ENCODE results near the gene OXER1. TPM values are rescaled to one million over a fixed set of nuclear protein-coding genes. Genes with fewer than 3 reads are reported as not detected.

OXER1 gene
- total and polyA plus RNA-seq, 3 experiments from 2014 or later, result 0.11 to 0.15 TPM; not detected in 1

DNA sequence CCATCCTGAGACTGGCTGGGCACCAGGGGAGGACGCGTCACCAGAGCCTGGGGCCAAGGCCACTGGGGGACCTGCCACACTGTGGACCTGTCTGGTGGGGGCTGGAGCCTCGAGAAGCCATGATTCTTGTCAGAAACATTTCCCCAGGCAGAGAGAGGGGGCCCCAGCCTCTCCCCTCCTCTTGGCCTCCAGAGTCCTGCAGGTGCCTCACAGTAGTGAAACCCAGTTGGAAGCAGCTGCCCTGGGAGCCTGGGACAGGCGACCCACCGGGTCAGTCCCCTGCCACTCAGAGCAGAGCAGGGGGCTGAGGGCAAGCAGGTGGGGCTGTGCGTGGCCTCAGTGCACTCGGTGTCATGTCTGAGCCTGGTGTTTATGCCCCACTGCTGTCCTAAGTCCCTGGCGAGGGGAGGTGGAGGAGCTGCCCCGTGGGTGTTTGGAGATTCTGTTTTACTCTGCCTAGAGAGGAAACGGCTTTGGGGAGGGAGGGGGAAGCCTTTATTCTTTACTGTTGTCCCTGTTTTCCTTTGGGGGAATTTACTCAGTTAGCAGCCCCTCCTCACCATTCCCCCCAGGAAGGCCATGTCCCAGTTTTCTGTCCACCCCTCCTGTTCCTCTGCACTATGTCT, 7.7 kb downstream of the OXER1 start:
- Mint-ChIP-seq H3K27me3 (peaks cover 0 to 3% of the 10 kb centered on the region in 2 donors), H3K9me3 (no peaks in the 10 kb centered on the region), H3K36me3 (peaks cover 0 to 36% (median 27%) of the 10 kb centered on the region in 3 donors), H3K4me1 (no peaks in the 10 kb centered on the region), H3K4me3 (no peak overlapping the region), H3K27ac (peak overlapping the region in 1 of 8 donors; percentile 36)
- Histone ChIP-seq H3K36me3 (ENCODE audit: insufficient read depth, low read length) (no peaks in the 10 kb centered on the region), H3K4me1 (ENCODE audit: insufficient read depth, low read length) (no peaks in the 10 kb centered on the region), H3K27me3 (ENCODE audit: insufficient read depth, low read length, poor library complexity, severe bottlenecking) (no peaks in the 10 kb centered on the region), H3K9me3 (ENCODE audit: low read length) (no peaks in the 10 kb centered on the region), H3K4me3 (ENCODE audit: low read length) (no peak overlapping the region), H3K27ac (ENCODE audit: low read depth, low read length) (no peak overlapping the region)
- CTCF ChIA-PET, result no interaction called here
- no peak for DNase-seq
- POLR2A ChIA-PET, result no interaction called here

DNA sequence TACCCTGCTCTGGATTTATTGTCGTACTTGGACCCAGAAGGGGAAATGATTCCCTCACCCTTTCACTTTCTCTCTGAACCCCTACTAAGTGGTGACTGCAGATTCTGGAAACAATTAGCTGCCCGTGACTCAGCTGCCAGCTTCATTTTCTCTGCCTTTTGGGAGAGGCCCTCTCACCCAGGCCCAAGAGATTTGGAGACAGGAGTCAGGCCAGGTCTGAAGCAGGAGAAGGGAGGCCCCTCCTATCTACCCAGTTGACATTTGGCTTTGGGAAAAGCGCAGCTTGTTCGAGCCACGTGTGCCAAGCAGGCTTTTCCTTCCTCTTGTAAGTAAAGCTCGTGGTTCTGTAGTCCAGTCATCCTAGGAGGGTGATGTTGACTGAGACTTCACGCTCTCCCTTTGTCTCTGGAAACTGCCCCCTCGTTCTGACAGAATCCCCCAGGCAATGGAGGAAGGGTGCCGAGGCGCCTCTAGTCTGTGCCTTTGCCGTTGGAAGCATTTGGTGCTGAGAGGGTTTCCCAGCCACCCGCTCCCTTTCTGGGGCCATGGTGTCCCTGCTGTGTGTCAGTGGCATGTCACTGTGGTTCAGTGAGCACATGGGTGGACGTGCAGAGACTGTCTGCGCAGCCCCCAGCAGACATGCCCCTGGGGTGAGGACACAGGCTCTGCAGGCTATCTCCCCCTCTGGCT, 8.6 kb downstream of the OXER1 start:
- no peak overlapping the region for H3K4me3 Mint-ChIP-seq
- no peaks in the 10 kb centered on the region for H3K4me1 Mint-ChIP-seq
- H3K36me3 Mint-ChIP-seq, result peaks cover 0 to 36% (median 31%) of the 10 kb centered on the region in 3 donors
- no peak for DNase-seq
- H3K27me3 Mint-ChIP-seq, result peaks cover 0 to 3% of the 10 kb centered on the region in 2 donors
- H3K27me3 ChIP-seq (ENCODE audit: insufficient read depth, low read length, poor library complexity, severe bottlenecking), result no peaks in the 10 kb centered on the region
- H3K4me3 ChIP-seq (ENCODE audit: low read length), result no peak overlapping the region
- H3K36me3 ChIP-seq (ENCODE audit: insufficient read depth, low read length), result no peaks in the 10 kb centered on the region
- H3K4me1 ChIP-seq (ENCODE audit: insufficient read depth, low read length), result no peaks in the 10 kb centered on the region
- ChIA-PET CTCF (interaction anchor here (0.6 kb wide), 1 partner anchor 20 kb away, joined by 3 read pairs; no protein-coding TSS in a partner anchor), POLR2A (no interaction called here)
- H3K27ac Mint-ChIP-seq, result no peak overlapping the region
- no peaks in the 10 kb centered on the region for H3K9me3 ChIP-seq (ENCODE audit: low read length)
- H3K9me3 Mint-ChIP-seq, result no peaks in the 10 kb centered on the region
- no peak overlapping the region for H3K27ac ChIP-seq (ENCODE audit: low read depth, low read length)

DNA sequence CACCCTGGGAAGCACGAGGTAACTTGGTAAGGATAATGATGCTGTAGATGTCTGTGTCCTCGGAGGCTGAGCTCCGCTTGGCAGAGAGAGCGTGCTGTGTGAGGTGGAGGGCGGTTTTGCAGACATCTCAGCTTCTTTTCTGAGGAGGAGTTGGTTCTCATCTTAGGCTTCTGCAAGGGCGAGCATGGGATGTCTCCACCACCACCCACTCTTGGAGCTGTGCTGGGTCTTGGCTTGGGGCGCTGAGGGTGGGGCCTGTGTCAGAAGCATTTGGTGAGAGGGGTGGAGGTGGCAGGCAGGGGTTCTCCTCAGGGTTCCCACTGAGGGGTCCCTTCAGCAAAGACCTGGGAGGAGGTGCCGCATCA, 9.2 kb downstream of the OXER1 start:
- peak overlapping the region in 2 of 8 donors; percentile 38 to 42 for H3K27ac Mint-ChIP-seq
- H3K4me1 ChIP-seq (ENCODE audit: insufficient read depth, low read length), result no peaks in the 10 kb centered on the region
- no peak for DNase-seq
- ChIA-PET POLR2A (no interaction called here), CTCF (interaction anchor here (0.6 kb wide), 1 partner anchor 20 kb away, joined by 3 read pairs; no protein-coding TSS in a partner anchor)
- no peak overlapping the region for H3K27ac ChIP-seq (ENCODE audit: low read depth, low read length)
- H3K27me3 ChIP-seq (ENCODE audit: insufficient read depth, low read length, poor library complexity, severe bottlenecking), result no peaks in the 10 kb centered on the region
- no peaks in the 10 kb centered on the region for H3K9me3 Mint-ChIP-seq
- H3K36me3 Mint-ChIP-seq, result peaks cover 0 to 38% (median 30%) of the 10 kb centered on the region in 3 donors
- H3K27me3 Mint-ChIP-seq, result no peaks in the 10 kb centered on the region
- H3K4me3 Mint-ChIP-seq, result no peak overlapping the region
- H3K4me1 Mint-ChIP-seq, result no peaks in the 10 kb centered on the region
- no peaks in the 10 kb centered on the region for H3K9me3 ChIP-seq (ENCODE audit: low read length)
- H3K36me3 ChIP-seq (ENCODE audit: insufficient read depth, low read length), result no peaks in the 10 kb centered on the region
- no peak overlapping the region for H3K4me3 ChIP-seq (ENCODE audit: low read length)

DNA sequence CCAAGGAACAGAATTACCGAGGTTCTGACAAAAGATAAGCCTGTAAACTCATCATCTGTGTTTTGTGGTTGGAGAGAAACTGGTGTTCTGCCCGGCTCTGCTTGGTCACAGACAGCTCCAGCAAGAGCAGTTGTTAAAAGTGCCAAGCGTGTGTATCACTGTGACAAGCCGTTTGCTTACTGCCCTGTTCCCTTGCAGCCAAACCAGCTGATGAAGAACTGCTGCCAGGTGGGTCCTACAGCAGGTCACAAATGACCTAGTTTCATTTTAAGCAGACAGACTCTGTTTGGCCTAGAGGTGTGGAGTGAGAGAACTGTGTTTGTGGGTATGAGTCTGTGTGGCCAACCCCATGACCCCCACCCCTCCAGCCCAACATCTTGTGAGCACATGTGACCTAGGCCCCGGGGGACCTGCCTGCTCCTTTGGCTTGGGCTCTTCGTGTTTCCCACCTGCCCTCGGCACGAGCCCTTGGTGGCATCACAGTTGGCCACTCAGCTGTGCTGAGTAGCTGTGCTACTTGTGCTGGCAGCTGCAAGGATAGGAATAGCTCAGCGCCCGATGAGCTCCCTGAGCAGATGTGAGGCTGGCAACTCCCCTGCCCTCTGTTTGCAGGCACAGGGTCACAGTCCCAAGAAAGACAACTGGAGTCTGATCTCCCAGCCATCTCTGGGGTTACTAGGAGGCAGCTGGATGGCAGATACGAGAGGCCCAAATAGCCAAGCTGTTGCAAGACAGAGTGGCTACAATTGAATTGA, 9.7 kb downstream of the OXER1 start:
- Histone ChIP-seq H3K36me3 (ENCODE audit: insufficient read depth, low read length) (no peaks in the 10 kb centered on the region), H3K4me3 (ENCODE audit: low read length) (no peak overlapping the region), H3K9me3 (ENCODE audit: low read length) (no peaks in the 10 kb centered on the region), H3K27me3 (ENCODE audit: insufficient read depth, low read length, poor library complexity, severe bottlenecking) (no peaks in the 10 kb centered on the region), H3K4me1 (ENCODE audit: insufficient read depth, low read length) (no peaks in the 10 kb centered on the region), H3K27ac (ENCODE audit: low read depth, low read length) (no peak overlapping the region)
- Mint-ChIP-seq H3K27me3 (no peaks in the 10 kb centered on the region), H3K27ac (peak overlapping the region in 3 of 8 donors; percentile 38 to 42 (median 39)), H3K36me3 (peaks cover 0 to 38% (median 30%) of the 10 kb centered on the region in 3 donors), H3K9me3 (no peaks in the 10 kb centered on the region), H3K4me1 (no peaks in the 10 kb centered on the region), H3K4me3 (peak overlapping the region in 1 of 7 donors; percentile 1)
- CTCF ChIA-PET, result no interaction called here
- no peak for DNase-seq
- POLR2A ChIA-PET, result no interaction called here

DNA sequence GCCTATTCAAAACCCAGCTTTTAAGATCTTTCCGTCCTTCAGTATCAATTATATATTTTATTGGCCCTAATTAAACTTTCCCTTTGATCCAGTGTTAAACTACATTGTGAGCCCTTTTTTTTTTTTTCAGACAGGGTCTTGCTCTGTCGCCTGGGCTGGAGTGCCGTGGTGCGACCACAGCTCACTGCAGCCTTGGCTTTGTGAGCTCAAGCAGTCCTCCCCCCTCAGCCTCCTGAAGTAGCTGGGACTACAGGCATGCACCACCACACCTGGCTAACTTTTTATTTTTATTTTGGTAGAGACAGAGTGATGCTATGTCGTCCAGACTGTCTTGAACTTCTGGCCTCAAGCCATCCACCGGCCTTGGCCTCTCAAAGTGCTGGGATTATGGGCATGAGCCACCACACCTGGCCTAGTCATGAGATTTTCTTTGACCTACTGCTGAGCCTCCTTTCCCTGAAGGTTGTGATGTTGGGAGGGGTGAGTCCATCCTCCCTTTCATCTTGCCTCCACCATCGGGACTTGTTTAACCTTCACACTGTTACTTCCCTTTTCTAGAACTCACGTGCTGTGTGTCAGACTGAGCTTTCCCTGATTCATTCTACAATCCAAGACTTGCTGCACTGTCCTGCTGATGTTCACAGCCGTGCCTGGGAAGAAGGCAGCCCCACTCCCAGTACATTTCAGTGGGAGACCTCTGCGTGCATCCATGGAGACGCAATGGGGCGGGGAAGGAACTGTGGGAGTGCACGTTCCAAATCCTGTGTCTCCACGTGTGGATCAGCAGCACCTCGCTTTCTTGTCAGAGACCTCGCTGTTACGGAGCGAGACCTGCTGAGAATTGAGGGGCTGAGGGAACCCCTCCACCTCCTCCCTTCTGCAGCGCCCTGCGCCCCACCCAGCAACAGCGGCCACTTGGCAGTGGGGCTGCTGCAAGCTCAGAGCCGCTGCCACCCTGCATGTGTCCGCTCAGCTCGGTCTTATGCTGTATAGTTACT, 10.8 kb downstream of the OXER1 start:
- ChIA-PET CTCF (no interaction called here), POLR2A (interaction anchor here (0.7 kb wide), 1 partner anchor 16 kb away, joined by 4 read pairs; no protein-coding TSS in a partner anchor)
- no peak for DNase-seq
- no peaks in the 10 kb centered on the region for H3K36me3 ChIP-seq (ENCODE audit: insufficient read depth, low read length)
- no peaks in the 10 kb centered on the region for H3K27me3 Mint-ChIP-seq
- H3K27me3 ChIP-seq (ENCODE audit: insufficient read depth, low read length, poor library complexity, severe bottlenecking), result no peaks in the 10 kb centered on the region
- H3K4me1 ChIP-seq (ENCODE audit: insufficient read depth, low read length), result no peaks in the 10 kb centered on the region
- peak overlapping the region in 3 of 8 donors; percentile 22 to 44 (median 29) for H3K27ac Mint-ChIP-seq
- H3K27ac ChIP-seq (ENCODE audit: low read depth, low read length), result no peak overlapping the region
- H3K36me3 Mint-ChIP-seq, result peaks cover 0 to 39% (median 26%) of the 10 kb centered on the region in 3 donors
- H3K9me3 ChIP-seq (ENCODE audit: low read length), result no peaks in the 10 kb centered on the region
- H3K4me3 Mint-ChIP-seq, result no peak overlapping the region
- H3K4me1 Mint-ChIP-seq, result no peaks in the 10 kb centered on the region
- no peak overlapping the region for H3K4me3 ChIP-seq (ENCODE audit: low read length)
- no peaks in the 10 kb centered on the region for H3K9me3 Mint-ChIP-seq

DNA sequence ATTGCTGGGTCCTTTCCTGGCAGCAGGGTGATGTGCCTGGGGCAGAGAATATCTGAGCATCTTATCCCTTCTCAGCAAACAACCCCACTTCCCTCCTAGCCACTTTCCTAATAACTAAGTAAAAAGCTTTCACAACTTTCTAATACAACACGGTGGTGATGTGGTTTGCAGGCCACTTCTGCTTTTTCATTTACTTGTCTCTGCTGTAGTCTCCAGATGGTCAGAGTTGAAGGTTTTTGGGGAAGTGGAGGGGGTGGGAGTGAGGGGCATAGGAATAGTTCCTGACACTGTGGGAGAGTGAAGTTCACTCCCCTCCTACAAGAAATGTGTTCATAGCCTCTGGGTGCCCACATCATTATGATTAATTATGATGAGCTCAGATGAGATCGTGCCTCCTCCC, 11.6 kb downstream of the OXER1 start:
- Mint-ChIP-seq H3K27ac (peak overlapping the region in 2 of 8 donors; percentile 44 to 61), H3K9me3 (no peaks in the 10 kb centered on the region), H3K4me1 (no peaks in the 10 kb centered on the region), H3K36me3 (peaks cover 0 to 39% (median 26%) of the 10 kb centered on the region in 3 donors), H3K4me3 (no peak overlapping the region), H3K27me3 (no peaks in the 10 kb centered on the region)
- Histone ChIP-seq H3K9me3 (ENCODE audit: low read length) (no peaks in the 10 kb centered on the region), H3K36me3 (ENCODE audit: insufficient read depth, low read length) (no peaks in the 10 kb centered on the region), H3K27ac (ENCODE audit: low read depth, low read length) (no peak overlapping the region), H3K4me1 (ENCODE audit: insufficient read depth, low read length) (no peaks in the 10 kb centered on the region), H3K27me3 (ENCODE audit: insufficient read depth, low read length, poor library complexity, severe bottlenecking) (no peaks in the 10 kb centered on the region), H3K4me3 (ENCODE audit: low read length) (no peak overlapping the region)
- POLR2A ChIA-PET, result interaction anchor here (0.7 kb wide), 2 partner anchors 15 to 643 kb away, joined by 3 to 4 read pairs; no protein-coding TSS in a partner anchor
- no peak for DNase-seq
- CTCF ChIA-PET, result no interaction called here

DNA sequence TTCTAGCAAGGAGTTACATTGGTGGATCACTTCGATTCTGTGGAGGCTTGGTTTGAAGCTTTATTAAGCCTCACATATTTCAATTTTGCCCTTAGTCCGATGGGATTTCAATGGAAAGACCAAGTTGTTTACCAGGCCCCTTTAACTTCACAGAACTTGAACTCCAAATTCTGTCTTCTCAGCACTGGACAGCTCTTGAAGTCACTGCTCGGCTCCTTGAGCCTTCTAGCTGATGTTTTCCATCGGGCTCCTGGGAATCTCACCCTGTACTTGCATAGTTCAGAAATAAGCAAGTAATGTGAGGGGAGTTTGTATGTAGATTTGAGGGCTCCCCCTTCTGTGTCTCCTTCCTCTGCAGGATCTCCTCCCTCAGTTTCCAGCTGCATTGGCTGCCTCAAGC, 15.1 kb downstream of the OXER1 start:
- no peaks in the 10 kb centered on the region for H3K4me1 Mint-ChIP-seq
- Histone ChIP-seq H3K4me3 (ENCODE audit: low read length) (no peak overlapping the region), H3K9me3 (ENCODE audit: low read length) (no peaks in the 10 kb centered on the region), H3K36me3 (ENCODE audit: insufficient read depth, low read length) (no peaks in the 10 kb centered on the region), H3K27me3 (ENCODE audit: insufficient read depth, low read length, poor library complexity, severe bottlenecking) (no peaks in the 10 kb centered on the region), H3K4me1 (ENCODE audit: insufficient read depth, low read length) (no peaks in the 10 kb centered on the region), H3K27ac (ENCODE audit: low read depth, low read length) (no peak overlapping the region)
- POLR2A ChIA-PET, result no interaction called here
- CTCF ChIA-PET, result no interaction called here
- no peaks in the 10 kb centered on the region for H3K27me3 Mint-ChIP-seq
- H3K9me3 Mint-ChIP-seq, result no peaks in the 10 kb centered on the region
- H3K4me3 Mint-ChIP-seq, result no peak overlapping the region
- no peak overlapping the region for H3K27ac Mint-ChIP-seq
- no peak for DNase-seq
- H3K36me3 Mint-ChIP-seq, result peaks cover 0 to 30% (median 25%) of the 10 kb centered on the region in 3 donors
